Upper lobe of left lung (tissue), 6 donors: Measurements from ENCODE around the gene PHAF1. TPM values are rescaled to one million over a fixed set of nuclear protein-coding genes. Genes with fewer than 3 reads are reported as not detected.

Source experiments
- ATAC-seq, 2 donors: fragments of 200-7000 bp; cut with Tn5 transposase; one replicate each; pipeline ENCODE4 v1.9.1; 2022; ENCODE audit warnings: mild to moderate bottlenecking in 2 of 2, moderate library complexity in 2 of 2; ENCODE audit not compliant: low FRiP score in 2 of 2
- DNase-seq, 2 donors: peaks; one replicate each; pipeline ENCODE4 v3.0.0-alpha.2; 2019 to 2020
- H3K27ac ChIP-seq, 4 donors: fragments of 200-600 bp; sonication (generic); one replicate each; pipeline ENCODE4 v1.5.1; 2016 to 2019
- H3K27me3 ChIP-seq, 4 donors: fragments of 200-600 bp; sonication (generic); one replicate each; pipeline ENCODE4 v1.5.1; 2017 to 2019
- H3K36me3 ChIP-seq, 4 donors: fragments of 200-600 bp; sonication (generic); one replicate each; pipeline ENCODE4 v1.5.1; 2016 to 2019
- H3K4me1 ChIP-seq, 4 donors: fragments of 200-600 bp; sonication (generic); one replicate each; pipeline ENCODE4 v1.5.1; 2018 to 2019
- H3K4me3 ChIP-seq, 4 donors: fragments of 200-600 bp; sonication (generic); one replicate each; pipeline ENCODE4 v1.5.1; 2017 to 2019; ENCODE audit warnings: mild to moderate bottlenecking in 2 of 4, moderate library complexity in 1 of 4
- H3K9me3 ChIP-seq, 4 donors: fragments of 200-600 bp; sonication (generic); one replicate each; pipeline ENCODE4 v1.5.1; 2018 to 2019
- CTCF ChIP-seq, 6 experiments: fragments of 450-650 bp in 4 of 6; fragments of 200-600 bp in 2 of 6; sonication (generic) in 2 of 6; IDR thresholded peaks; one replicate each; pipeline ENCODE4 v1.5.1; 2016 to 2019; ENCODE audit warnings: antibody characterized with exemption in 6 of 6
- EP300 ChIP-seq, 4 donors: sonication (generic); formaldehyde crosslinking; IDR thresholded peaks; one replicate each; pipeline ENCODE4 v1.5.1; 2017; ENCODE audit warnings: antibody characterized with exemption in 4 of 4, control low read depth in 2 of 4
- POLR2A ChIP-seq, 4 donors: fragments of 450-650 bp; IDR thresholded peaks; one replicate each; pipeline ENCODE4 v1.5.1; 2016 to 2017; ENCODE audit warnings: antibody characterized with exemption in 4 of 4, mild to moderate bottlenecking in 2 of 4
- POLR2AphosphoS5 ChIP-seq, 2 donors: sonication (generic); formaldehyde crosslinking; IDR thresholded peaks; one replicate each; pipeline ENCODE4 v1.5.1; 2017; ENCODE audit warnings: antibody characterized with exemption in 2 of 2
- WGBS, 2 donors: methylation state at CpG; one replicate each; pipeline ENCODE4 v1.1.5; 2017 to 2018; 5-methylcytosine and 5-hydroxymethylcytosine counted together
- total RNA-seq, 6 donors: library from RNA; depleted of rRNA in 4 of 6; stranded (reverse); fragments of >200 nt in 4 of 6; gene quantifications; one replicate each; pipeline versions ENCODE4 v1.1.0 to v1.2.1, GENCODE V29; 2016 to 2021
- donor health status: DM: no; HTN: no; CAD: no; lungs with moderate emphysema.
- donor health status: DM: no; HTN: yes; CAD: no; lungs with severe emphysema.

Gene PHAF1
- total RNA-seq, 6 donors from 2014 or later: 16.0 to 32.3 (median 21.9) TPM

GRCh38 chr16:67188798-67189197, 79.1 kb downstream of the PHAF1 start:
- Histone ChIP-seq H3K4me3 (peak overlapping the region in 1 of 4 donors; percentile 46), H3K9me3 (no peaks in the 10 kb centered on the region), H3K4me1 (peaks cover 37 to 57% (median 45%) of the 10 kb centered on the region in 4 donors), H3K36me3 (peaks cover 0 to 8% (median 3%) of the 10 kb centered on the region in 4 donors), H3K27me3 (no peaks in the 10 kb centered on the region), H3K27ac (peak overlapping the region in 2 of 4 donors; percentile 54 to 62)
- WGBS, 2 donors: 81 to 89% methylated on average over 9 to 15 of the region's 15 CpGs
- DNase-seq: peak in 1 of 2 donors; percentile 78
- no peak for ATAC-seq
- TF ChIP-seq CTCF (IDR thresholded peaks at IDR 0.05) (no peak), POLR2A (IDR thresholded peaks at IDR 0.05) (no peak), EP300 (IDR thresholded peaks at IDR 0.05) (no peak), POLR2AphosphoS5 (IDR thresholded peaks at IDR 0.05) (no peak)

- H3K27me3 ChIP-seq: no peaks in the 10 kb centered on the region
- no peaks in the 10 kb centered on the region for H3K9me3 ChIP-seq
- H3K36me3 ChIP-seq: peaks cover 3 to 20% (median 13%) of the 10 kb centered on the region in 4 donors
- H3K4me3 ChIP-seq: peak within 1 kb of the TSS; percentile 23 to 46 (median 35)
- ATAC-seq (no peak), DNase-seq (no peak)
- 11 to 43% methylated on average over 3 to 6 of the region's 6 CpGs for WGBS, 2 donors
- TF ChIP-seq EP300 (IDR thresholded peaks at IDR 0.05) (no peak), POLR2AphosphoS5 (IDR thresholded peaks at IDR 0.05) (no peak), CTCF (IDR thresholded peaks at IDR 0.05) (no peak)
- H3K4me1 ChIP-seq: peaks cover 32 to 58% (median 40%) of the 10 kb centered on the region in 4 donors
- H3K27ac ChIP-seq: peak within 1 kb of the TSS; percentile 38 to 89 (median 53)
Observed at GRCh38 chr16:67190041-67190440, 80.3 kb downstream of the PHAF1 start, which contains the start of gene EXOC3L1. EXOC3L1 (minus strand) TSS chr16:67190136; CDS start chr16:67189676, 460 bp downstream.

GRCh38 chr16:67190448-67191399, 81.0 kb downstream of the PHAF1 start:
- peaks cover 10 to 27% (median 20%) of the 10 kb centered on the region in 4 donors for H3K36me3 ChIP-seq
- H3K4me1 ChIP-seq: peaks cover 25 to 51% (median 34%) of the 10 kb centered on the region in 4 donors
- 71 to 72% methylated on average over 13 of the region's 13 CpGs for WGBS, 2 donors
- DNase-seq: no peak
- no peak for TF ChIP-seq CTCF (IDR thresholded peaks at IDR 0.05)
- TF ChIP-seq EP300 (IDR thresholded peaks at IDR 0.05): no peak
- no peak for TF ChIP-seq POLR2A (IDR thresholded peaks at IDR 0.05)
- TF ChIP-seq POLR2AphosphoS5 (IDR thresholded peaks at IDR 0.05): no peak
- H3K9me3 ChIP-seq: no peaks in the 10 kb centered on the region
- no peak for ATAC-seq
- H3K4me3 ChIP-seq: peak overlapping the region in 3 of 4 donors; percentile 33 to 46 (median 37)
- H3K27ac ChIP-seq: peak overlapping the region; percentile 38 to 89 (median 48)
- H3K27me3 ChIP-seq: no peaks in the 10 kb centered on the region

- 17 to 19% methylated on average over 9 of the region's 9 CpGs for WGBS, 2 donors
- no peak for ATAC-seq
- H3K27ac ChIP-seq: peak overlapping the region in 3 of 4 donors; percentile 46 to 89 (median 88)
Observed at GRCh38 chr16:67191411-67191994, 81.8 kb downstream of the PHAF1 start.

More at GRCh38 chr16:67191411-67191994, 81.8 kb downstream of the PHAF1 start:
- H3K4me3 ChIP-seq: peak overlapping the region in 3 of 4 donors; percentile 92 to 99 (median 98)
- peaks cover 18 to 35% (median 28%) of the 10 kb centered on the region in 4 donors for H3K36me3 ChIP-seq
- TF ChIP-seq CTCF (IDR thresholded peaks at IDR 0.05): no peak
- TF ChIP-seq POLR2AphosphoS5 (IDR thresholded peaks at IDR 0.05): no peak
- no peak for TF ChIP-seq EP300 (IDR thresholded peaks at IDR 0.05)
- no peak for TF ChIP-seq POLR2A (IDR thresholded peaks at IDR 0.05)
- no peak for DNase-seq
- H3K4me1 ChIP-seq: peaks cover 23 to 46% (median 29%) of the 10 kb centered on the region in 4 donors
- H3K9me3 ChIP-seq: no peaks in the 10 kb centered on the region
- H3K27me3 ChIP-seq: no peaks in the 10 kb centered on the region
